Neural progenitor cell (in vitro differentiated cells): ENCODE results near the gene PLIN4. TPM values are rescaled to one million over a fixed set of nuclear protein-coding genes. Genes with fewer than 3 reads are reported as not detected.
A peak's percentile ranks its signal among the peaks of the same experiment; 100 is the strongest.

Source experiments
- DNase-seq: peaks from one replicate; pipeline ENCODE4 v3.0.0-alpha.2; 2016; ENCODE audit warnings: low spot score
- H2AFZ ChIP-seq: fragments of 200-600 bp; sonication (generic); replicated peaks from 2 replicates; pipeline ENCODE4 v1.6.1; 2016; ENCODE audit warnings: antibody characterized with exemption
- H3F3A ChIP-seq: fragments of 200-600 bp; sonication (generic); 2 replicates; pipeline ENCODE4 v1.6.1; 2016; ENCODE audit warnings: antibody characterized with exemption, low read depth
- H3K27ac ChIP-seq: fragments of 200-600 bp; sonication (generic); 2 replicates; pipeline ENCODE4 v1.5.1; 2016; ENCODE audit warnings: mild to moderate bottlenecking
- H3K27me3 ChIP-seq: fragments of 200-600 bp; sonication (generic); 2 replicates; pipeline ENCODE4 v1.6.1; 2016; ENCODE audit warnings: mild to moderate bottlenecking, moderate library complexity
- H3K36me3 ChIP-seq: fragments of 200-600 bp; sonication (generic); 2 replicates; pipeline ENCODE4 v1.5.1; 2016
- H3K4me1 ChIP-seq: fragments of 200-600 bp; sonication (generic); 2 replicates; pipeline ENCODE4 v1.6.1; 2016; ENCODE audit warnings: mixed run types
- H3K4me2 ChIP-seq: fragments of 200-600 bp; sonication (generic); 2 replicates; pipeline ENCODE4 v1.6.1; 2016
- H3K4me3 ChIP-seq: fragments of 200-600 bp; sonication (generic); 2 replicates; pipeline ENCODE4 v1.5.1; 2016
- H3K79me2 ChIP-seq: fragments of 200-600 bp; sonication (generic); 2 replicates; pipeline ENCODE4 v1.6.1; 2016; ENCODE audit warnings: low read depth
- H3K9ac ChIP-seq: fragments of 200-600 bp; sonication (generic); 2 replicates; pipeline ENCODE4 v1.6.1; 2016
- H3K9me3 ChIP-seq: fragments of 200-600 bp; sonication (generic); 2 replicates; pipeline ENCODE4 v1.5.1; 2016; ENCODE audit warnings: low read depth
- H4K20me1 ChIP-seq: fragments of 200-600 bp; sonication (generic); 2 replicates; pipeline ENCODE4 v1.6.1; 2016; ENCODE audit warnings: low read depth
- H3K27ac Mint-ChIP-seq: 3 replicates; pipeline ENCODE4 v1.8.0; 2021; ENCODE audit warnings: mixed read lengths
- H3K27me3 Mint-ChIP-seq: 2 replicates; pipeline ENCODE4 v1.8.0; 2022; ENCODE audit warnings: low read depth, mild to moderate bottlenecking, inconsistent platforms, moderate library complexity, mixed read lengths; ENCODE audit not compliant: insufficient read depth
- H3K36me3 Mint-ChIP-seq: 3 replicates; pipeline ENCODE4 v1.8.0; 2021; ENCODE audit warnings: mixed read lengths
- H3K4me1 Mint-ChIP-seq: 3 replicates; pipeline ENCODE4 v1.8.0; 2021; ENCODE audit warnings: mixed read lengths
- H3K4me3 Mint-ChIP-seq: 3 replicates; pipeline ENCODE4 v1.8.0; 2021; ENCODE audit warnings: mild to moderate bottlenecking, moderate library complexity, mixed read lengths
- H3K9me3 Mint-ChIP-seq: 3 replicates; pipeline ENCODE4 v1.8.0; 2020; ENCODE audit warnings: mixed read lengths
- CTCF ChIP-seq: fragments of 200-600 bp; sonication (generic); IDR thresholded peaks from 2 replicates; pipeline ENCODE4 v1.5.1; 2017; ENCODE audit warnings: antibody characterized with exemption, mild to moderate bottlenecking
- EZH2 ChIP-seq: fragments of 200-600 bp; sonication (generic); IDR thresholded peaks from 2 replicates; pipeline ENCODE4 v1.6.1; 2017; ENCODE audit warnings: antibody characterized with exemption, mild to moderate bottlenecking, moderate library complexity
- EZH2phosphoT487 ChIP-seq: fragments of 200-600 bp; sonication (generic); IDR thresholded peaks from 2 replicates; pipeline ENCODE4 v1.6.1; 2017; ENCODE audit warnings: antibody characterized with exemption
- total RNA-seq: library from RNA; depleted of rRNA; stranded (reverse); fragments of >200 nt; gene quantifications from 2 replicates; pipeline ENCODE4 v1.2.3, GENCODE V29; 2015; ENCODE audit warnings: low replicate concordance

Gene PLIN4
- total RNA-seq, 1 donor from 2014 or later: not detected

DNA sequence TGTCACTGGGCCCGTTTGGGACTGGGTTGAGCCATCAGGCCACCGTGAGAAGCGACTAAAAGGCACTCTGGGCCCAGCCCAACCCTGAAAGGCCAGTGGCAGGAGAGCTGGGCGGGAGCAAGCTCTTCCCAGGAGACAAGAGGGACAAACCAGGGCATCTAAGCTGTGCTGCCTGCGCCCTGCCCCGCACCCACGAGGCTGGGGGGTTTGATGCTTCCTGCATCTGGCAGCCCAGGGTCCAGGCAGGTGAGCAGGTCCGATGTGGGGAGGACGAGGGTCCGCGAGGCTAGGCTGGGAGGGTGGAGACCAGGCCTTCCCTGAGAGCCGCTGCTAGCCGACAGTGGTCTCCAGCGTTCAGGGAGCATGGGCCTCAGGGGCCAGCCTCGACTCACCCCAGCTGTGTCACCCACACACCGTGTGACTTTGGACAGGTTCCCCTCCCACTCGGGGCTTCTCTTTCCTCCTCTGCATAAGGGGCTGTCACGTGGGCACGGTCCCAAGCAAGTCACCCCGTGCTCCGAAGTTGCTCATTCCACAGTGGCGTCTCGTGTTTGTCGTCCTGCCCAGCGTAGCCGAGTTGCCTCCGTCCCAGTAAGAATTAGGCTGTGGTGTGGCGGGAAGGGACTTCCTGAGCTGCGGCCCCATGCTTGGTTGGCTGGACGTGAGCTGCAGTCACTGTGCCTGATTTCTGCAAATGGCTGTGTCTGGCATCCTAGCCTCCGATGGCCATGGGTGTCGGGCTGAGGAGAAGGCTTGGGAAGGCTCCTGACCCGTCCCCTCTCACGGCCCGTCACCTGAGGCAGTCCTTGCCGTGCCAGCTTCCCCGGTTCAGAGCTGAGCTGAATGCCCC is 15.8 kb downstream of the PLIN4 start:
- DNase-seq: no peak
- H3K27ac Mint-ChIP-seq: no peak overlapping the region

DNA sequence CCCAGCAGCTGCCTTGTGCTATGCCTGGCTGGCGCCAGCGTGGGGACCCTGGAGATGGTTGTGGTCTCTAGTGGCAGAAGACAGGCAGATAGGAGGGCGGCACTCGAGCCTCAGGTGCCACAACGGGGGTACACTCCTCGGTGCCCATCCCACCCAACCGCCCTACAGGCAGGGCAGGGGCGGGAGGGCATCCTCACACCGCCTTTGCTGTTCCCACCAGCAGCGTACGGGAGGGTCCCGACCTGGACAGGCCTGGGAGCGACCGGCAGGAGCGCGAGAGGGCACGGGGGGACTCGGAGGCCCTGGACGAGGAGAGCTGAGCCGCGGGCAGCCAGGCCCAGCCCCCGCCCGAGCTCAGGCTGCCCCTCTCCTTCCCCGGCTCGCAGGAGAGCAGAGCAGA is 16.6 kb downstream of the PLIN4 start:
- Mint-ChIP-seq H3K9me3 (no peaks in the 10 kb centered on the region), H3K27me3 (peaks cover 9% of the 10 kb centered on the region), H3K4me3 (no peak overlapping the region), H3K4me1 (no peaks in the 10 kb centered on the region), H3K36me3 (peaks cover 9% of the 10 kb centered on the region), H3K27ac (no peak overlapping the region)
- no peak overlapping the region for H2AFZ ChIP-seq
- no peaks in the 10 kb centered on the region for H3K79me2 ChIP-seq
- no peak overlapping the region for H3K4me2 ChIP-seq
- no peaks in the 10 kb centered on the region for H3K9me3 ChIP-seq
- H3K27ac ChIP-seq: peak overlapping the region; percentile 46
- H3F3A ChIP-seq: no peaks in the 10 kb centered on the region
- H4K20me1 ChIP-seq: peaks cover 22% of the 10 kb centered on the region
- no peaks in the 10 kb centered on the region for H3K27me3 ChIP-seq
- H3K4me1 ChIP-seq: peaks cover 11% of the 10 kb centered on the region
- no peaks in the 10 kb centered on the region for H3K36me3 ChIP-seq
- no peak overlapping the region for H3K4me3 ChIP-seq
- DNase-seq: no peak
- no peak for TF ChIP-seq EZH2
- no peak for TF ChIP-seq CTCF
- TF ChIP-seq EZH2phosphoT487: no peak
- peak overlapping the region; percentile 32 for H3K9ac ChIP-seq

More for the DNA sequence above, 15.8 kb downstream of the PLIN4 start:
- Histone ChIP-seq H3K9me3 (no peaks in the 10 kb centered on the region), H3K27me3 (no peaks in the 10 kb centered on the region), H3K9ac (peak overlapping the region; percentile 32), H2AFZ (no peak overlapping the region), H4K20me1 (peaks cover 22% of the 10 kb centered on the region), H3K4me1 (peaks cover 11% of the 10 kb centered on the region), H3K36me3 (no peaks in the 10 kb centered on the region), H3F3A (no peaks in the 10 kb centered on the region), H3K27ac (peak overlapping the region; percentile 51), H3K79me2 (no peaks in the 10 kb centered on the region), H3K4me3 (no peak overlapping the region), H3K4me2 (peak overlapping the region; percentile 10)
- H3K36me3 Mint-ChIP-seq: peaks cover 9% of the 10 kb centered on the region
- TF ChIP-seq EZH2: no peak
- no peak for TF ChIP-seq EZH2phosphoT487
- no peak for TF ChIP-seq CTCF
- peaks cover 9% of the 10 kb centered on the region for H3K27me3 Mint-ChIP-seq
- no peaks in the 10 kb centered on the region for H3K9me3 Mint-ChIP-seq
- no peaks in the 10 kb centered on the region for H3K4me1 Mint-ChIP-seq
- no peak overlapping the region for H3K4me3 Mint-ChIP-seq

DNA sequence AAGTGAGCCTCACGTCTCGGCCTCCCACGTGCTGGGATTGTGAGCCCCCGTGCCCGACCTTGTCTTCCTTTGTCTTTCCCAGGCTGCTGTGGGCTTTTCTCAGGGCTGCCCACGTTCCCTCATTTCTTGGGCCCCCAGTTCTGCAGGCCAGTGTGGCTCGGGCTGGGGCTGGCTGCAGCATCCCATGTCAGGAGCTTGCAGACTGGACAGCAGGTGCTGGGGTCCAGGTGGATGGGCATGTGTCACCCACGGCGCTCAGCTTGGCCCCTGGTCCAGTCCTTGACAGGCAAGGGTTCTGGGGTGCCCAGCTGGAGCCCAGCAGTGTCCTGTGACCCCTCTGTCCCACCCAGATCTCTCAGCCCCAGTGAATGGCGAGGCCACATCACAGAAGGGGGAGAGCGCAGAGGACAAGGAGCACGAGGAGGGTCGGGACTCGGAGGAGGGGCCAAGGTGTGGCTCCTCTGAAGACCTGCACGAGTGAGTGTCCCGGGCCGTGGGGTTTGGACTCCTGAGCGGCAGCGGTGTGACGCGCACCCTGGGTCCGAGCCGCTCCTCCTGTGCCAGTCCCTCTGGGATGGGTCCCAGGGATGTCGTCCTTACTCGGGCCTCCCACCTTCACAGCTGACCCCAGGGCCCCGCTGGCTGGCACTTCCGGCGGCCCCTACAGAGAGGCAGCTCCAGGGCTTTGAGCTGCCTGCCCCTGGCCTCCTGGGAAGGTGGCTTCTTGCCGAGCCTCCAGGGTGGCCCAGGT is 17.3 kb downstream of the PLIN4 start:
- H3K27me3 ChIP-seq: no peaks in the 10 kb centered on the region
- Mint-ChIP-seq H3K4me1 (no peaks in the 10 kb centered on the region), H3K27ac (no peak overlapping the region)

More for the DNA sequence above, 17.3 kb downstream of the PLIN4 start:
- H4K20me1 ChIP-seq: peaks cover 22% of the 10 kb centered on the region
- Mint-ChIP-seq H3K36me3 (peaks cover 6% of the 10 kb centered on the region), H3K9me3 (no peaks in the 10 kb centered on the region), H3K4me3 (no peak overlapping the region), H3K27me3 (peaks cover 5% of the 10 kb centered on the region)
- peaks cover 11% of the 10 kb centered on the region for H3K4me1 ChIP-seq
- no peak overlapping the region for H3K9ac ChIP-seq
- H3K4me2 ChIP-seq: no peak overlapping the region
- H3K79me2 ChIP-seq: no peaks in the 10 kb centered on the region
- TF ChIP-seq EZH2phosphoT487: no peak
- no peak overlapping the region for H3K27ac ChIP-seq
- H2AFZ ChIP-seq: no peak overlapping the region
- no peaks in the 10 kb centered on the region for H3K9me3 ChIP-seq
- no peak for DNase-seq
- no peaks in the 10 kb centered on the region for H3K36me3 ChIP-seq
- no peaks in the 10 kb centered on the region for H3F3A ChIP-seq
- no peak overlapping the region for H3K4me3 ChIP-seq
